RWPE2 (cell line): ENCODE results near the gene SLC26A3.

Source experiments
- ATAC-seq: fragments of 200-7000 bp; cut with Tn5 transposase; 3 replicates; pipeline ENCODE4 v1.9.1; 2021; ENCODE audit warnings: low read depth
- DNase-seq: peaks from one replicate; pipeline ENCODE4 v3.0.0-alpha.2; 2020; ENCODE audit warnings: low spot score
- H3K27ac ChIP-seq: fragments of 450-650 bp; 2 replicates; pipeline ENCODE4 v1.5.1; 2017; ENCODE audit warnings: mild to moderate bottlenecking; ENCODE audit not compliant: poor library complexity, severe bottlenecking
- H3K27me3 ChIP-seq: fragments of 250-450 bp; sonication (Bioruptor Pico); 2 replicates; pipeline ENCODE4 v1.5.1; 2021; ENCODE audit warnings: mild to moderate bottlenecking, moderate library complexity; ENCODE audit not compliant: insufficient read depth, poor library complexity, severe bottlenecking
- H3K36me3 ChIP-seq: fragments of 250-450 bp; sonication (Bioruptor Pico); 2 replicates; pipeline ENCODE4 v1.5.1; 2020; ENCODE audit warnings: low read depth, mild to moderate bottlenecking, moderate library complexity
- H3K4me1 ChIP-seq: fragments of 250-450 bp; sonication (Bioruptor Pico); 2 replicates; pipeline ENCODE4 v1.5.1; 2021; ENCODE audit warnings: mild to moderate bottlenecking, moderate library complexity; ENCODE audit not compliant: insufficient read depth, poor library complexity, severe bottlenecking
- H3K4me3 ChIP-seq: fragments of 250-450 bp; sonication (Bioruptor Pico); 2 replicates; pipeline ENCODE4 v1.5.1; 2021; ENCODE audit warnings: mild to moderate bottlenecking, moderate library complexity; ENCODE audit not compliant: severe bottlenecking
- H3K9me3 ChIP-seq: fragments of 250-450 bp; sonication (Bioruptor Pico); 2 replicates; pipeline ENCODE4 v1.5.1; 2021; ENCODE audit warnings: mild to moderate bottlenecking, moderate library complexity; ENCODE audit not compliant: severe bottlenecking
- TF ChIP-seq, protein P1 (sequence below): fragments of 450-650 bp; IDR thresholded peaks from one replicate; pipeline ENCODE4 v1.5.1; 2017; ENCODE audit warnings: mild to moderate bottlenecking, moderate library complexity; ENCODE audit not compliant: poor library complexity, severe bottlenecking

Gene SLC26A3

DNA sequence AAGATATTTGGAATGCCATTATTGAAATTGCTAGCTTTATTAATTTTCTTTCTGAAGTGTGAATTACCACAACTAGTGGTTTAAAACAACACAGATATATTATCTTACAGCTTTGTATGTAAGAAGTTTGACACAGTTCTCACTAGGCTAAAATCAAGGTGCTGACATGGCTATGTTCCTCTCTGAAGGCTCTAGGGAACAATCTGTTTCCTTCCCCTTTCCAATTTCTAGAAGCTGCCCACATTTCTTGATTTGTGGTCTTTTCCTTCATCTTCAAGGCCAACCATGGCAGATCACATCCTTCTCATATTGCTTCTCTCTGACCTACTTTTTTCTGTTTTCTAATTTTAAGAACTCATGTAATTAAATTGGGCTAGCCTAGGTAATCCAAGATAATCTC is 43.3 kb upstream of the SLC26A3 start:
- Histone ChIP-seq H3K27ac (no peak overlapping the region), H3K9me3 (no peaks in the 10 kb centered on the region)
- no peak for ATAC-seq

DNA sequence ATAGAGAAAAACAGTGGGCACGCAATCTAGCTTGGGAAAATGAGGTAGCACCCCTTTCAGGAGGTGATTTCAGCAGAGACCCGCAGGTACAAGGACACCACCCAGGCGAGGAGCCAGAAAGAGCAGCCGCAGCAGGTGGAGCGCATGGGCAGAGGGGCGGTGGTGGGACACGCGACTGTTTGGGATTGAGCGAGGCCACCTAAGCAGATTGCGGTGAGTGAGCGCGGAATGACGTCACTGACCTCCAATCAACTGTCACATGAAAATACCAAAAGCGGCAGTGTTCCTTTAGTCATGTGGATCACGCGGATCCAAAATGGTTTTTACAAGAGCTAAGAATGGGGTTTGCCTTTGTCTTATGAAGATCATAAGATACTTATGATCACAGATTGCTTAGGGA is 40.2 kb upstream of the SLC26A3 start:
- ATAC-seq (no peak), DNase-seq (no peak)
- no peak overlapping the region for H3K27ac ChIP-seq
- H3K9me3 ChIP-seq: no peaks in the 10 kb centered on the region
- H3K4me1 ChIP-seq: no peaks in the 10 kb centered on the region
- TF ChIP-seq, protein P1, sequence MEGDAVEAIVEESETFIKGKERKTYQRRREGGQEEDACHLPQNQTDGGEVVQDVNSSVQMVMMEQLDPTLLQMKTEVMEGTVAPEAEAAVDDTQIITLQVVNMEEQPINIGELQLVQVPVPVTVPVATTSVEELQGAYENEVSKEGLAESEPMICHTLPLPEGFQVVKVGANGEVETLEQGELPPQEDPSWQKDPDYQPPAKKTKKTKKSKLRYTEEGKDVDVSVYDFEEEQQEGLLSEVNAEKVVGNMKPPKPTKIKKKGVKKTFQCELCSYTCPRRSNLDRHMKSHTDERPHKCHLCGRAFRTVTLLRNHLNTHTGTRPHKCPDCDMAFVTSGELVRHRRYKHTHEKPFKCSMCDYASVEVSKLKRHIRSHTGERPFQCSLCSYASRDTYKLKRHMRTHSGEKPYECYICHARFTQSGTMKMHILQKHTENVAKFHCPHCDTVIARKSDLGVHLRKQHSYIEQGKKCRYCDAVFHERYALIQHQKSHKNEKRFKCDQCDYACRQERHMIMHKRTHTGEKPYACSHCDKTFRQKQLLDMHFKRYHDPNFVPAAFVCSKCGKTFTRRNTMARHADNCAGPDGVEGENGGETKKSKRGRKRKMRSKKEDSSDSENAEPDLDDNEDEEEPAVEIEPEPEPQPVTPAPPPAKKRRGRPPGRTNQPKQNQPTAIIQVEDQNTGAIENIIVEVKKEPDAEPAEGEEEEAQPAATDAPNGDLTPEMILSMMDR: no peak
- no peak overlapping the region for H3K4me3 ChIP-seq
- no peaks in the 10 kb centered on the region for H3K36me3 ChIP-seq
- H3K27me3 ChIP-seq: no peaks in the 10 kb centered on the region

More for the DNA sequence above, 43.3 kb upstream of the SLC26A3 start:
- no peak overlapping the region for H3K4me3 ChIP-seq
- H3K4me1 ChIP-seq: no peaks in the 10 kb centered on the region
- no peaks in the 10 kb centered on the region for H3K36me3 ChIP-seq
- H3K27me3 ChIP-seq: no peaks in the 10 kb centered on the region
- TF ChIP-seq, protein P1: no peak
- no peak for DNase-seq

DNA sequence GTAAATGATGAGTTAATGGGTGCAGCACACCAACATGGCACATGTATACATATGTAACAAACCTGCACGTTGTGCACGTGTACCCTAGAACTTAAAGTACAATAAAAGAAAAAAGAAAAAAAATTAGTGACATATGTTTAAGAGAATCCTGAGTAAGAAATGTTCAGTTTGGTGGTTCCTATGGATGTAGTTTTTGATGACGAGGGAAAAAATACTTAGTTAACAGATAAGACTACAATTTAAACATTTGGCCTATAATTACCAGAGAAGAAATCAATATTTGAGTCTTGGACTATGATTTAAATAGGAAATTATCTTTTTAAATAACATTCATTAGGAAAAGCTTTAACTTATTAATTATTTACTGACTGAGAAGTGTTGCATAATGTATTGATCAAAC is 39.2 kb upstream of the SLC26A3 start:
- DNase-seq (no peak), ATAC-seq (no peak)
- no peaks in the 10 kb centered on the region for H3K36me3 ChIP-seq
- H3K9me3 ChIP-seq: no peaks in the 10 kb centered on the region
- TF ChIP-seq, protein P1: no peak
- H3K27ac ChIP-seq: no peak overlapping the region
- H3K4me3 ChIP-seq: no peak overlapping the region
- H3K27me3 ChIP-seq: peaks cover 2% of the 10 kb centered on the region
- H3K4me1 ChIP-seq: no peaks in the 10 kb centered on the region

DNA sequence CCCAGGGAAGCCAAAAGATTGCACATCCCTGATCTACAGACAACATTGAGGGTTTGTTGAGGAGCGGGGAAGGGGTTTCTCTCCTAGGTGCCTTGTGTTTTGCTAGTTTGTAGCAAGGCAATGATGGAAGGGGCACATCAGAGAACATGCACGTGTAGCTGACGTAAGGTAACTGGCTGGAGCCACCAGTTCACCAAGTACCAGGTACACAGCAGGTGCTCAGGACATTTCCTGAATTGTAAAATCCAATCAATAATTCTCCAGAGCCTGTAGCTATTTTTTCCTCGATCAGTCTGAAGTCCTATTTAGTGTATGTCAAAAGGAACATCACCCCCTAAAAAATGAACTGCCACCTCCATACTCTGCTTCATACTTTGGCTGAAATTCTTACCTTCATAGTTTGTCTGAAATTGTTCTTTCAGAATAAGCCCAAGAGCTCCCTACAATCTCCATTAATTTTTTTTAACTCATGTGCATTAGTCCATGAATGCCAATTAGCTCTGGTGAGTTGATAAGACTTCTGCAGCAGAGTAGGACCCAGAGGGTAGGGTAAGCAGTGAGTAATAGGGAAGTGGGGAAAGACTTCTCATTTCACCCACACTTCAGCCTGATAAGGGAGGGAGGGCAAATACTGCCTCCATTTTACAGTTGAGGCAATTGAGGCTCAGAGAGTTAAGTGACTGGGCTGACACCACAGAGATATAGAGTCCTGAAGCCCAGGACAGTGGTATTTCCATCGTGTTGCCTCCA is 36.0 kb upstream of the SLC26A3 start:
- TF ChIP-seq, protein P1: no peak
- Histone ChIP-seq H3K27me3 (peaks cover 2% of the 10 kb centered on the region), H3K9me3 (no peaks in the 10 kb centered on the region), H3K36me3 (no peaks in the 10 kb centered on the region), H3K4me1 (no peaks in the 10 kb centered on the region), H3K4me3 (no peak overlapping the region), H3K27ac (no peak overlapping the region)
- ATAC-seq: no peak
- DNase-seq: no peak

DNA sequence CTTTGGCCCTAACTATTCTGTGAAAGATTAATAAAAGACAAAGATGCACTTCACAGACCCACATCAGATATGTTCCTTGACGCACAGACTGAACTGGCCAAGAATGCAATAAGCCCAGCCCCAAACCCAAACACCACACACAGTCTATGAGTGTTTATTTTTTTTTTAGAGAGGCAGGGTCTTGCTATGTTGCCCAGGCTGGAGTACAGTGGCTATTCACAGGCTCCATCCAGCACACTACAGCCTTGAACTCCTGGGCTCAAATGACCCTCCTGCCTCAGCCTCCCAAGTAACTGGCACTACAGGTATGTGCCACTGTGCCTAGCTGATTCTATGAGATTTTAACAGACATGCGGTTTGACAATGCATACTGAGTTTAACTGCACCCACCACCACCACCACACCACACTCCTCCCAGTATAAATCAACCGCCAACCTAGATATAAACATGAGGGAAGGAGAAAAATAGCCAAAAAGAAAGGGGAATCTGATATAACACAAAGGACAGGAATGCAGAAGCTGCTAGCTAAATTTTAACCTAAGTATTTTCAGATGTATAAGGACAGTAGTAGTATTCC is 35.1 kb upstream of the SLC26A3 start:
- no peaks in the 10 kb centered on the region for H3K4me1 ChIP-seq
- TF ChIP-seq, protein P1: no peak
- no peaks in the 10 kb centered on the region for H3K36me3 ChIP-seq
- H3K27ac ChIP-seq: no peak overlapping the region
- DNase-seq (no peak), ATAC-seq (no peak)
- H3K27me3 ChIP-seq: peaks cover 2% of the 10 kb centered on the region
- no peak overlapping the region for H3K4me3 ChIP-seq
- no peaks in the 10 kb centered on the region for H3K9me3 ChIP-seq
